B cell (primary cell): ENCODE measurements around the gene WASF2.

ENCODE experiments used
- CTCF ChIP-seq: fragments of 200-600 bp; IDR thresholded peaks from one replicate; pipeline ENCODE4 v1.8.0; 2022; ENCODE audit warnings: antibody characterized with exemption, mild to moderate bottlenecking
- EZH2 ChIP-seq: IDR thresholded peaks from 2 replicates; pipeline ENCODE4 v1.6.1; 2012; ENCODE audit warnings: borderline replicate concordance, low read depth, mild to moderate bottlenecking, moderate library complexity, low read length; ENCODE audit not compliant: insufficient read depth, poor library complexity, severe bottlenecking

GRCh38 chr1:27423709-27424108 is 66.3 kb downstream of the WASF2 start:
- TF ChIP-seq CTCF = no peak
- TF ChIP-seq EZH2 = no peak
